GM23338 (cell line): ENCODE results near the gene CCNL1. TPM values are rescaled to one million over a fixed set of nuclear protein-coding genes. Genes with fewer than 3 reads are reported as not detected.

Experiments used
- ATAC-seq: fragments of 200-7000 bp; cut with Tn5 transposase; 3 replicates; pipeline ENCODE4 v1.9.1; 2020
- DNase-seq: peaks from one replicate; pipeline ENCODE4 v3.0.0-alpha.2; 2015; ENCODE audit warnings: low spot score
- H2AFZ ChIP-seq: fragments of 200-600 bp; sonication (generic); 2 replicates; pipeline ENCODE4 v1.8.0; 2016; ENCODE audit warnings: antibody characterized with exemption, mild to moderate bottlenecking, moderate library complexity
- H3F3A ChIP-seq: fragments of 200-600 bp; sonication (generic); replicated peaks from 2 replicates; pipeline ENCODE4 v1.8.0; 2017; ENCODE audit warnings: antibody characterized with exemption, mixed run types, low read depth
- H3K27ac ChIP-seq: fragments of 200-600 bp; sonication (generic); 2 replicates; pipeline ENCODE4 v1.6.1; 2016; ENCODE audit warnings: low read depth
- H3K27me3 ChIP-seq: fragments of 200-600 bp; sonication (generic); 2 replicates; pipeline ENCODE4 v1.8.0; 2016; ENCODE audit warnings: mild to moderate bottlenecking, mixed run types, moderate library complexity; ENCODE audit not compliant: insufficient read depth
- H3K36me3 ChIP-seq: fragments of 200-600 bp; sonication (generic); 2 replicates; pipeline ENCODE4 v1.8.0; 2016; ENCODE audit warnings: mild to moderate bottlenecking; ENCODE audit not compliant: insufficient read depth
- H3K4me1 ChIP-seq: fragments of 200-600 bp; sonication (generic); 2 replicates; pipeline ENCODE4 v1.8.0; 2016; ENCODE audit warnings: mild to moderate bottlenecking, moderate library complexity; ENCODE audit not compliant: insufficient read depth
- H3K4me2 ChIP-seq: fragments of 200-600 bp; sonication (generic); 2 replicates; pipeline ENCODE4 v1.7.1; 2017; ENCODE audit warnings: mixed run types
- H3K4me3 ChIP-seq: fragments of 200-600 bp; sonication (generic); 2 replicates; pipeline ENCODE4 v1.6.1; 2016; ENCODE audit warnings: mixed run types
- H3K79me2 ChIP-seq: fragments of 200-600 bp; sonication (generic); replicated peaks from 2 replicates; pipeline ENCODE4 v1.8.0; 2017; ENCODE audit warnings: mild to moderate bottlenecking; ENCODE audit not compliant: insufficient read depth
- H3K9me2 ChIP-seq: fragments of 200-600 bp; sonication (generic); 2 replicates; pipeline ENCODE4 v1.8.0; 2017; ENCODE audit not compliant: insufficient read depth
- H4K20me1 ChIP-seq: fragments of 200-600 bp; sonication (generic); replicated peaks from 2 replicates; pipeline ENCODE4 v1.8.0; 2017; ENCODE audit warnings: mild to moderate bottlenecking; ENCODE audit not compliant: insufficient read depth
- H3K27ac Mint-ChIP-seq: 2 replicates; pipeline ENCODE4 v1.8.0; 2020; ENCODE audit warnings: inconsistent platforms, mild to moderate bottlenecking, moderate library complexity, mixed read lengths
- H3K27me3 Mint-ChIP-seq: 3 replicates; pipeline ENCODE4 v1.8.0; 2022; ENCODE audit warnings: low read depth, mild to moderate bottlenecking, moderate library complexity, mixed read lengths, inconsistent platforms; ENCODE audit not compliant: insufficient read depth, poor library complexity
- H3K36me3 Mint-ChIP-seq: 3 replicates; pipeline ENCODE4 v1.8.0; 2021; ENCODE audit warnings: low read depth, mild to moderate bottlenecking, inconsistent platforms, moderate library complexity, mixed read lengths
- H3K4me1 Mint-ChIP-seq: 3 replicates; pipeline ENCODE4 v1.8.0; 2020; ENCODE audit warnings: mild to moderate bottlenecking, inconsistent platforms, mixed read lengths
- H3K4me3 Mint-ChIP-seq: 3 replicates; pipeline ENCODE4 v1.8.0; 2021; ENCODE audit warnings: moderate library complexity, mild to moderate bottlenecking, inconsistent platforms, mixed read lengths
- H3K9me3 Mint-ChIP-seq: 3 replicates; pipeline ENCODE4 v1.8.0; 2020; ENCODE audit warnings: moderate library complexity, mild to moderate bottlenecking, inconsistent platforms, mixed read lengths
- CREB1 ChIP-seq: fragments of 250-450 bp; sonication (Bioruptor Pico); IDR thresholded peaks from 2 replicates; pipeline ENCODE4 v1.5.0; 2020; ENCODE audit warnings: low read depth, mild to moderate bottlenecking, moderate library complexity
- CTCF ChIP-seq, 2 experiments: fragments of 200-600 bp in 1 of 2; sonication (generic) in 1 of 2; conservative IDR thresholded peaks; 2 replicates each; pipeline versions ENCODE4 v1.5.1 to v1.6.1; 2016 to 2017; ENCODE audit warnings: antibody characterized with exemption in 2 of 2, low read depth in 2 of 2, mild to moderate bottlenecking in 2 of 2, moderate library complexity in 1 of 2
- ETS1 ChIP-seq: IDR thresholded peaks from 2 replicates; pipeline ENCODE4 v1.6.1; 2016; ENCODE audit warnings: antibody characterized with exemption
- EZH2 ChIP-seq: fragments of 200-600 bp; sonication (generic); IDR thresholded peaks from one replicate; pipeline ENCODE4 v1.8.0; 2017; ENCODE audit warnings: antibody characterized with exemption, mild to moderate bottlenecking, low read depth; ENCODE audit not compliant: unreplicated experiment
- EZH2phosphoT487 ChIP-seq: fragments of 200-600 bp; sonication (generic); IDR thresholded peaks from one replicate; pipeline ENCODE4 v1.8.1; 2018; ENCODE audit warnings: antibody characterized with exemption; ENCODE audit not compliant: unreplicated experiment
- JUNB ChIP-seq: IDR thresholded peaks from one replicate; pipeline ENCODE4 v1.6.1; 2016; ENCODE audit warnings: antibody characterized with exemption; ENCODE audit not compliant: unreplicated experiment
- NANOG ChIP-seq: IDR thresholded peaks from 2 replicates; pipeline ENCODE4 v1.6.1; 2016; ENCODE audit warnings: antibody characterized with exemption, borderline replicate concordance
- POLR2AphosphoS5 ChIP-seq: IDR thresholded peaks from 2 replicates; pipeline ENCODE4 v1.6.1; 2016; ENCODE audit warnings: antibody characterized with exemption, low read depth
- REST ChIP-seq: IDR thresholded peaks from one replicate; pipeline ENCODE4 v1.6.1; 2018; ENCODE audit warnings: antibody characterized with exemption; ENCODE audit not compliant: unreplicated experiment
- STAT1 ChIP-seq: IDR thresholded peaks from one replicate; pipeline ENCODE4 v1.6.1; 2016; ENCODE audit warnings: antibody characterized with exemption; ENCODE audit not compliant: unreplicated experiment
- ZNF114 ChIP-seq: fragments of 250-450 bp; sonication (Bioruptor Pico); IDR thresholded peaks from 2 replicates; pipeline ENCODE4 v1.5.0; 2020; ENCODE audit warnings: mild to moderate bottlenecking, moderate library complexity
- ZNF331 ChIP-seq: fragments of 250-450 bp; sonication (Bioruptor Pico); IDR thresholded peaks from 2 replicates; pipeline ENCODE4 v1.5.0; 2020; ENCODE audit warnings: low read depth, mild to moderate bottlenecking, moderate library complexity
- ZNF462 ChIP-seq: fragments of 250-450 bp; sonication (Bioruptor Pico); IDR thresholded peaks from 2 replicates; pipeline ENCODE4 v1.5.0; 2020; ENCODE audit warnings: mild to moderate bottlenecking, moderate library complexity
- polyA plus RNA-seq: library from polyadenylated mRNA; unstranded; fragments of >200 nt; fragmentation: Nextera tagmentation; extraction: Ambion mirVana; gene quantifications from 2 replicates; pipeline ENCODE4 v1.2.1, GENCODE V29; 2016
- total RNA-seq: library from RNA; depleted of rRNA; stranded (reverse); fragments of >200 nt; shearing (Covaris generic); gene quantifications from 2 replicates; pipeline ENCODE4 v1.2.3, GENCODE V29; 2014

CCNL1 gene
- total and polyA plus RNA-seq, 2 experiments from 2014 or later: 108 to 134 TPM

- Histone ChIP-seq H3F3A (no peaks in the 10 kb centered on the region), H3K4me2 (no peak overlapping the region), H3K4me1 (peaks cover 9% of the 10 kb centered on the region; the same call in 1 of the 2 replicates), H3K27ac (no peak overlapping the region), H3K36me3 (no peaks in the 10 kb centered on the region), H3K9me2 (no peaks in the 10 kb centered on the region), H3K79me2 (no peaks in the 10 kb centered on the region), H3K27me3 (no peaks in the 10 kb centered on the region), H2AFZ (no peak overlapping the region), H3K4me3 (no peak overlapping the region), H4K20me1 (no peaks in the 10 kb centered on the region)
- H3K4me3 Mint-ChIP-seq: no peak overlapping the region
- DNase-seq: no peak
- H3K4me1 Mint-ChIP-seq: peaks cover 23% of the 10 kb centered on the region
- TF ChIP-seq NANOG (no peak), ZNF331 (CRISPR knock-in tag) (no peak), STAT1 (no peak), ZNF462 (CRISPR knock-in tag) (no peak), CTCF (conservative IDR thresholded peaks at IDR 0.05; ENCODE audit: low read depth in 2 of 2) (no peak), CREB1 (CRISPR knock-in tag) (no peak), ETS1 (no peak), EZH2phosphoT487 (no peak), REST (no peak), ZNF114 (CRISPR knock-in tag) (no peak), JUNB (no peak), EZH2 (no peak), POLR2AphosphoS5 (no peak)
- H3K9me3 Mint-ChIP-seq: no peaks in the 10 kb centered on the region
- no peak for ATAC-seq
- H3K27me3 Mint-ChIP-seq: no peaks in the 10 kb centered on the region
- H3K36me3 Mint-ChIP-seq: no peaks in the 10 kb centered on the region
- no peak overlapping the region for H3K27ac Mint-ChIP-seq
Measured at GRCh38 chr3:157101486-157101885, 58.5 kb downstream of the CCNL1 start.
